ENCODE results near the gene TXK. TPM values are rescaled to one million over a fixed set of nuclear protein-coding genes. Genes with fewer than 3 reads are reported as not detected.

The TXK gene
- total RNA-seq, 1 experiment from 2014 or later: 0.70 TPM

- TF ChIP-seq, protein P1, sequence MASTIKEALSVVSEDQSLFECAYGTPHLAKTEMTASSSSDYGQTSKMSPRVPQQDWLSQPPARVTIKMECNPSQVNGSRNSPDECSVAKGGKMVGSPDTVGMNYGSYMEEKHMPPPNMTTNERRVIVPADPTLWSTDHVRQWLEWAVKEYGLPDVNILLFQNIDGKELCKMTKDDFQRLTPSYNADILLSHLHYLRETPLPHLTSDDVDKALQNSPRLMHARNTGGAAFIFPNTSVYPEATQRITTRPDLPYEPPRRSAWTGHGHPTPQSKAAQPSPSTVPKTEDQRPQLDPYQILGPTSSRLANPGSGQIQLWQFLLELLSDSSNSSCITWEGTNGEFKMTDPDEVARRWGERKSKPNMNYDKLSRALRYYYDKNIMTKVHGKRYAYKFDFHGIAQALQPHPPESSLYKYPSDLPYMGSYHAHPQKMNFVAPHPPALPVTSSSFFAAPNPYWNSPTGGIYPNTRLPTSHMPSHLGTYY (CRISPR knock-in tag; IDR thresholded peaks at IDR 0.05): no peak
Observed at GRCh38 chr4:48127682-48128404, 6.2 kb downstream of the TXK start (continued).

- peaks cover 3% of the 10 kb centered on the region; the same call in 1 of the 2 replicates for H3K27me3 Mint-ChIP-seq (ENCODE audit: low read depth)
- peak overlapping the region; percentile 97 for H3K27ac Mint-ChIP-seq
- no peak for DNase-seq (ENCODE audit: low spot score)
- ChIA-PET CTCF (interaction anchor here (0.5 to 3.6 kb wide), 32 partner anchors 9 to 492 kb away, joined by 3 to 37 read pairs (median 4); partner anchors contain the start of gene ZAR1), POLR2A (interaction anchor here (1.1 kb wide), 1 partner anchor 215 kb away, joined by 3 read pairs; no protein-coding TSS in a partner anchor)
- H3K4me1 Mint-ChIP-seq: peaks cover 57% of the 10 kb centered on the region
- TF ChIP-seq TEAD1 (CRISPR knock-in tag; IDR thresholded peaks at IDR 0.05) (peak; percentile 33; the same call in 1 of the 2 replicates), SP1 (CRISPR knock-in tag; conservative IDR thresholded peaks at IDR 0.05) (peak; percentile 51), PRRX2 (CRISPR knock-in tag; IDR thresholded peaks at IDR 0.05) (no peak)
- peak overlapping the region; percentile 45 for H3K4me3 Mint-ChIP-seq
- peak; percentile 66 for ATAC-seq
- 0 out of 2 replicates have a peak, but pooled peaks cover 3% of the 10 kb centered on the region for H3K9me3 Mint-ChIP-seq
- H3K36me3 Mint-ChIP-seq: peaks cover 4% of the 10 kb centered on the region
Observed at GRCh38 chr4:48127231-48127630, 6.8 kb downstream of the TXK start.

DNA sequence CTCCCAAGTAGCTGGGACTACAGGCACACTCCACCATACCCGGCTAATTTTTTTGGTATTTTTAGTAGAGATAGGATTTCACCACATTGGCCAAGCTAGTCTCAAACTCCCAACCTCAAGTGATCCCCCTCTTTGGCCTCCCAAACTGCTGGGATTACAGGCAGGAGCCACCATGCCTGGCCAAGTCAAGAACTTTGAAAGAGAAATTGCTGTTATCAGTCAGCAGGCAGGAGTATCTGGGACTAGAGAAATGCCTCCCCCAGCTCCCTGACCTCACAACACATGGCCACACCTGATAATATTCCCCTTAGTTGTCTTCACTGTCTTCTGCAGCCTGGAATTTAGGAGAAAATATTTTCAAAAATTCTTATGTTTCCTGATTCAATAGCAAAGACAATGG, 7.4 kb downstream of the TXK start:
- POLR2A ChIA-PET: no interaction called here
- Mint-ChIP-seq H3K4me1 (peaks cover 55% of the 10 kb centered on the region), H3K36me3 (peaks cover 4% of the 10 kb centered on the region), H3K27ac (peak overlapping the region; percentile 97), H3K4me3 (peak overlapping the region; percentile 45; the same call in 1 of the 2 replicates), H3K9me3 (0 out of 2 replicates have a peak, but pooled peaks cover 3% of the 10 kb centered on the region), H3K27me3 (ENCODE audit: low read depth) (peaks cover 3% of the 10 kb centered on the region; the same call in 1 of the 2 replicates)
- DNase-seq (ENCODE audit: low spot score): no peak
- CTCF ChIA-PET: interaction anchor here (0.8 to 3.6 kb wide), 16 partner anchors 10 to 420 kb away, joined by 3 to 37 read pairs (median 6); partner anchors contain the start of gene ZAR1
- TF ChIP-seq, protein P2, sequence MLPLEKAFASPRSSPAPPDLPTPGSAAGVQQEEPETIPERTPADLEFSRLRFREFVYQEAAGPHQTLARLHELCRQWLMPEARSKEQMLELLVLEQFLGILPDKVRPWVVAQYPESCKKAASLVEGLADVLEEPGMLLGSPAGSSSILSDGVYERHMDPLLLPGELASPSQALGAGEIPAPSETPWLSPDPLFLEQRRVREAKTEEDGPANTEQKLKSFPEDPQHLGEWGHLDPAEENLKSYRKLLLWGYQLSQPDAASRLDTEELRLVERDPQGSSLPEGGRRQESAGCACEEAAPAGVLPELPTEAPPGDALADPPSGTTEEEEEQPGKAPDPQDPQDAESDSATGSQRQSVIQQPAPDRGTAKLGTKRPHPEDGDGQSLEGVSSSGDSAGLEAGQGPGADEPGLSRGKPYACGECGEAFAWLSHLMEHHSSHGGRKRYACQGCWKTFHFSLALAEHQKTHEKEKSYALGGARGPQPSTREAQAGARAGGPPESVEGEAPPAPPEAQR (CRISPR knock-in tag; IDR thresholded peaks at IDR 0.05): no peak
- TF ChIP-seq CREM (CRISPR knock-in tag; IDR thresholded peaks at IDR 0.05) (no peak), ZNF138 (CRISPR knock-in tag; conservative IDR thresholded peaks at IDR 0.05) (no peak), ZNF423 (CRISPR knock-in tag; IDR thresholded peaks at IDR 0.05) (no peak), JUN (CRISPR knock-in tag; IDR thresholded peaks at IDR 0.05) (no peak)
- no peak for ATAC-seq

- Mint-ChIP-seq H3K4me3 (no peak overlapping the region), H3K27ac (no peak overlapping the region), H3K27me3 (ENCODE audit: low read depth) (peaks cover 3% of the 10 kb centered on the region; the same call in 1 of the 2 replicates), H3K4me1 (peaks cover 44% of the 10 kb centered on the region), H3K9me3 (0 out of 2 replicates have a peak, but pooled peaks cover 3% of the 10 kb centered on the region), H3K36me3 (peaks cover 4% of the 10 kb centered on the region)
- no peak for ATAC-seq
- POLR2A ChIA-PET: no interaction called here
- CTCF ChIA-PET: interaction anchor here (0.7 kb wide), 1 partner anchor 52 kb away, joined by 3 read pairs; no protein-coding TSS in a partner anchor
- DNase-seq (ENCODE audit: low spot score): no peak
- TF ChIP-seq FOXJ3 (CRISPR knock-in tag; IDR thresholded peaks at IDR 0.05; ENCODE audit: borderline replicate concordance): no peak
- TF ChIP-seq FOXK1 (CRISPR knock-in tag; IDR thresholded peaks at IDR 0.05): no peak
- no peak for TF ChIP-seq ZNF425 (CRISPR knock-in tag; conservative IDR thresholded peaks at IDR 0.05)
- TF ChIP-seq SMAD4 (CRISPR knock-in tag; IDR thresholded peaks at IDR 0.05): no peak
- TF ChIP-seq PREB (CRISPR knock-in tag; IDR thresholded peaks at IDR 0.05; ENCODE audit: borderline replicate concordance): no peak
- no peak for TF ChIP-seq ZNF532 (CRISPR knock-in tag; IDR thresholded peaks at IDR 0.05; ENCODE audit: borderline replicate concordance)
- TF ChIP-seq OVOL2 (CRISPR knock-in tag; IDR thresholded peaks at IDR 0.05; ENCODE audit: borderline replicate concordance): no peak
Observed at GRCh38 chr4:48124870-48125269, 9.2 kb downstream of the TXK start.
